HG03354 (cell line): ENCODE data around the gene RIPOR3.
"Not testable (repeated sequence)": the region's sequence is repeated elsewhere in the genome, so short reads cannot be mapped to it uniquely, and the experiment has no call there.

ENCODE experiments used
- ATAC-seq: cut with Tn5 transposase; IDR thresholded peaks from one replicate; pipeline ENCODE4 v1.9.1; 2021; ENCODE audit warnings: mild to moderate bottlenecking; ENCODE audit not compliant: unreplicated experiment, poor library complexity, severe bottlenecking

RIPOR3 gene

GRCh38 chr20:50682947-50683530, 8.3 kb downstream of the RIPOR3 start:
- no peak for ATAC-seq

- no peak for ATAC-seq
Observed at GRCh38 chr20:50682065-50682464, 9.3 kb downstream of the RIPOR3 start.

GRCh38 chr20:50681359-50682064, 9.8 kb downstream of the RIPOR3 start:
- no peak for ATAC-seq

- no peak for ATAC-seq
Observed at GRCh38 chr20:50680105-50680960, 11.0 kb downstream of the RIPOR3 start.

GRCh38 chr20:50679753-50680104, 11.6 kb downstream of the RIPOR3 start:
- ATAC-seq, result no peak

GRCh38 chr20:50678169-50678898, 13.0 kb downstream of the RIPOR3 start:
- ATAC-seq, result no peak

GRCh38 chr20:50676858-50677257, 14.5 kb downstream of the RIPOR3 start:
- no peak for ATAC-seq

- ATAC-seq, result not testable (repeated sequence)
Observed at GRCh38 chr20:50676377-50676731, 15.0 kb downstream of the RIPOR3 start.

GRCh38 chr20:50675671-50676376, 15.5 kb downstream of the RIPOR3 start:
- no peak for ATAC-seq

- ATAC-seq, result no peak
Observed at GRCh38 chr20:50674138-50674825, 17.1 kb downstream of the RIPOR3 start.

GRCh38 chr20:50673466-50674137, 17.7 kb downstream of the RIPOR3 start:
- no peak for ATAC-seq

- no peak for ATAC-seq
Observed at GRCh38 chr20:50673146-50673465, 18.2 kb downstream of the RIPOR3 start.

- ATAC-seq, result no peak
Observed at GRCh38 chr20:50672400-50673145, 18.8 kb downstream of the RIPOR3 start.

- ATAC-seq, result no peak
Observed at GRCh38 chr20:50671626-50672025, 19.7 kb downstream of the RIPOR3 start.

- ATAC-seq, result not testable (repeated sequence)
Observed at GRCh38 chr20:50671010-50671409, 20.3 kb downstream of the RIPOR3 start.

GRCh38 chr20:50670126-50670862, 21.0 kb downstream of the RIPOR3 start:
- ATAC-seq, result no peak

- no peak for ATAC-seq
Observed at GRCh38 chr20:50668798-50669197, 22.5 kb downstream of the RIPOR3 start.
